Measurements from ENCODE around the gene NR3C2. TPM values are rescaled to one million over a fixed set of nuclear protein-coding genes. Genes with fewer than 3 reads are reported as not detected.

Gene NR3C2
- total and polyA plus RNA-seq, 12 donors: 1.1 to 19.8 (median 11.7) TPM

GRCh38 chr4:148030193-148030873 lies 411.9 kb downstream of the NR3C2 start:
- no peak for TF ChIP-seq POLR2A (IDR thresholded peaks at IDR 0.05)
- TF ChIP-seq, protein P1, sequence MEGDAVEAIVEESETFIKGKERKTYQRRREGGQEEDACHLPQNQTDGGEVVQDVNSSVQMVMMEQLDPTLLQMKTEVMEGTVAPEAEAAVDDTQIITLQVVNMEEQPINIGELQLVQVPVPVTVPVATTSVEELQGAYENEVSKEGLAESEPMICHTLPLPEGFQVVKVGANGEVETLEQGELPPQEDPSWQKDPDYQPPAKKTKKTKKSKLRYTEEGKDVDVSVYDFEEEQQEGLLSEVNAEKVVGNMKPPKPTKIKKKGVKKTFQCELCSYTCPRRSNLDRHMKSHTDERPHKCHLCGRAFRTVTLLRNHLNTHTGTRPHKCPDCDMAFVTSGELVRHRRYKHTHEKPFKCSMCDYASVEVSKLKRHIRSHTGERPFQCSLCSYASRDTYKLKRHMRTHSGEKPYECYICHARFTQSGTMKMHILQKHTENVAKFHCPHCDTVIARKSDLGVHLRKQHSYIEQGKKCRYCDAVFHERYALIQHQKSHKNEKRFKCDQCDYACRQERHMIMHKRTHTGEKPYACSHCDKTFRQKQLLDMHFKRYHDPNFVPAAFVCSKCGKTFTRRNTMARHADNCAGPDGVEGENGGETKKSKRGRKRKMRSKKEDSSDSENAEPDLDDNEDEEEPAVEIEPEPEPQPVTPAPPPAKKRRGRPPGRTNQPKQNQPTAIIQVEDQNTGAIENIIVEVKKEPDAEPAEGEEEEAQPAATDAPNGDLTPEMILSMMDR (IDR thresholded peaks at IDR 0.05): no peak
- Histone ChIP-seq H3K27me3 (no peaks in the 10 kb centered on the region), H3K27ac (no peak overlapping the region), H3K36me3 (replicated peaks in 1 of 2) (no peaks in the 10 kb centered on the region), H3K4me1 (replicated peaks in 1 of 2) (peaks cover 0 to 6% of the 10 kb centered on the region in 2 donors), H3K9me3 (replicated peaks in 1 of 3) (no peaks in the 10 kb centered on the region), H3K4me3 (no peak overlapping the region)
- 76 to 80% (median 76%) methylated on average over 2 of the region's 2 CpGs for WGBS, 4 donors
- intact Hi-C loops (cut with DNase I): no loop called here
- DNase-seq: no peak

GRCh38 chr4:148029781-148030180 lies 412.4 kb downstream of the NR3C2 start:
- no peak for DNase-seq
- H3K27ac ChIP-seq: no peak overlapping the region
- H3K9me3 ChIP-seq (replicated peaks in 1 of 3): no peaks in the 10 kb centered on the region
- H3K27me3 ChIP-seq: no peaks in the 10 kb centered on the region
- WGBS, 4 donors: 70 to 89% (median 82%) methylated on average over 3 of the region's 3 CpGs
- H3K4me3 ChIP-seq: no peak overlapping the region
- H3K36me3 ChIP-seq (replicated peaks in 1 of 2): no peaks in the 10 kb centered on the region
- intact Hi-C loops (cut with DNase I): no loop called here
- no peak for TF ChIP-seq POLR2A (IDR thresholded peaks at IDR 0.05)
- TF ChIP-seq, protein P1 (IDR thresholded peaks at IDR 0.05): no peak
- peaks cover 0 to 6% of the 10 kb centered on the region in 2 donors for H3K4me1 ChIP-seq (replicated peaks in 1 of 2)

All from adrenal gland (tissue), 12 donors.